Mononuclear cell (primary cell): ENCODE measurements around the gene MRPL30. TPM values are rescaled to one million over a fixed set of nuclear protein-coding genes. Genes with fewer than 3 reads are reported as not detected.
"Not testable (repeated sequence)": the region's sequence is repeated elsewhere in the genome, so short reads cannot be mapped to it uniquely, and the experiment has no call there.

Experiments used
- H3K27me3 ChIP-seq: 2 replicates; pipeline ENCODE4 v1.6.0; 2011; ENCODE audit warnings: low read length, control low read depth; ENCODE audit not compliant: insufficient read depth
- H3K4me1 ChIP-seq: 2 replicates; pipeline ENCODE4 v1.5.1; 2011; ENCODE audit warnings: mild to moderate bottlenecking, low read length, control low read depth; ENCODE audit not compliant: insufficient read depth
- H3K4me3 ChIP-seq: 2 replicates; pipeline ENCODE4 v1.5.1; 2011; ENCODE audit warnings: mild to moderate bottlenecking, low read length, moderate library complexity
- H3K9me3 ChIP-seq: 2 replicates; pipeline ENCODE4 v1.5.1; 2011; ENCODE audit warnings: low read depth, mild to moderate bottlenecking, control low read depth, low read length
- total RNA-seq: library from RNA; depleted of rRNA; stranded (reverse); fragments of >200 nt; gene quantifications from one replicate; pipeline ENCODE4 v1.2.3, GENCODE V29; 2012

The MRPL30 gene
- total RNA-seq, 1 donor: 21.5 TPM

DNA sequence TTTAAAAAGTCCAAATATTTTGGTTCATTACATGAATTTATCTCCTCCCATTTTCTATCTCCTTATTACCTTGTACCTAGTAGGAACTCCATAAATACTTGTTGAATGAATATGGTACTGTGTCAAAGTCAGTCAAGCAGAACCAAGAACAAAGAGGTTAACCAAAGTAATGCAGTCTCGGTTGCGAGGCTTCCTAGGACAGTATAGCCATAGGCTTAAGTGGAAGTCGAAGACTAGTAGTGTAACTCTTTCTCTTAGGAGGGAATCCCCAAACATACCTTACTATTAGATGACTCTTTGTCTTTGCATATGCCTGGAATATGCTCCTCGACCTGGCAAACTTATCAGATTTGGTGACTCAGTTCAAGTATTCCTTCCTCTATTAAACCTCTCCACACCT lies 21.4 kb upstream of the MRPL30 start:
- peaks cover 11% of the 10 kb centered on the region for H3K4me1 ChIP-seq
- H3K9me3 ChIP-seq: no peaks in the 10 kb centered on the region
- no peak overlapping the region for H3K4me3 ChIP-seq
- no peaks in the 10 kb centered on the region for H3K27me3 ChIP-seq

GRCh38 chr2:99166218-99166617 lies 14.8 kb upstream of the MRPL30 start:
- no peak overlapping the region for H3K4me3 ChIP-seq

DNA sequence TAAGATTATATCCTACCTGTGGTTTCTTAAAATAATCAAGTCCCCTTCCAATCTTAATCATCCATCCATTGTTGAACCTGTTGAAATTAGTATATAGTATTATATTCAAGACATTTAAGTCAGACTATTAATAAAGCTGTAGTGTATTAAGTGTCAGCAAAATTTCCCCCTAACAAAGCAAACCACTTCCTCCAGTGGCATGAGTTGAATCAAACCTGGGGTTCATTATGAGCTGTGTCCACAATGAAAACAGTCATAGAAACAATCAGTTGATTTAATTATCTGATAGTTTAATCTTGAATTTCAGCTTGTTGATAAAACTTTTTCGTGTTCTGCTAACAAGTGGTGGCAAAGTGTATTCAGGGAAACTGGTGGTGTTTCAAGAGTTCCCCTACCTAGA lies 11.4 kb upstream of the MRPL30 start:
- no peaks in the 10 kb centered on the region for H3K9me3 ChIP-seq
- no peak overlapping the region for H3K4me3 ChIP-seq

More at GRCh38 chr2:99166218-99166617, 14.8 kb upstream of the MRPL30 start:
- Histone ChIP-seq H3K9me3 (no peaks in the 10 kb centered on the region), H3K4me1 (no peaks in the 10 kb centered on the region), H3K27me3 (no peaks in the 10 kb centered on the region)

DNA sequence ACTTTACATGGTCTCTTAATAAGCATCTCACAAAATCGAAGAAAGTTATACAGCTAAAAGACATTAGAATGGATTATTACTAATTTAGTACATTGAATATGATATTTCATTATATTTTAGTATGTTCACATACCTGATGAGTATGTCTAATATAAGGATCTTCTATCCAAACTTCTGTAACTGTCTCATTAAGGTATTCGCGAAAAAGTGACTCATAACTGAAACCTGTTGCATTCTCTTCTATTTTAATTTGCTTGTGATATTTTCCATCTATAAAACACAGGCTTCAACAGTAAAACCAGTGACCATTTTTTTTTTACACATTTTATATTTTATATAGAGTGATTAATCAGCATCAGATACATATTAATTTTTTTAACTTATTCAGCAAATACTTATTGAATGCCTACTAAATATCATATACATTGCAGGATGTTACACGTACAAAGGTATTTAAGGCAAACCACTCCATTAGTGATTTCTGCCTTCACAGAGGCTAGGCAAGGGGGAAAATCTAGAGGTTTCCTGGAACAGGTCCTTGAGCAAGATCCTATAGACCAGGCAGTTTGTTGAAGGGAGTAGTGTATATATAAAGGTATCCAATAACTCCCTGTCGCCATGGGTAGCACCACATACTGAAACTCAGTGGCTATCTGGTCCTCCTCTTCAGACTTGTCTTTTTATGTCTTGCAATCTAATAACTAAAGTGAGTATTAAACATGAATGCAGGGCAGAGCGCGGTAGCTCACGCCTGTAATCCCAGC lies 9.4 kb upstream of the MRPL30 start:
- no peaks in the 10 kb centered on the region for H3K9me3 ChIP-seq

More for the DNA sequence above, 11.4 kb upstream of the MRPL30 start:
- Histone ChIP-seq H3K4me1 (no peaks in the 10 kb centered on the region), H3K27me3 (no peaks in the 10 kb centered on the region)

DNA sequence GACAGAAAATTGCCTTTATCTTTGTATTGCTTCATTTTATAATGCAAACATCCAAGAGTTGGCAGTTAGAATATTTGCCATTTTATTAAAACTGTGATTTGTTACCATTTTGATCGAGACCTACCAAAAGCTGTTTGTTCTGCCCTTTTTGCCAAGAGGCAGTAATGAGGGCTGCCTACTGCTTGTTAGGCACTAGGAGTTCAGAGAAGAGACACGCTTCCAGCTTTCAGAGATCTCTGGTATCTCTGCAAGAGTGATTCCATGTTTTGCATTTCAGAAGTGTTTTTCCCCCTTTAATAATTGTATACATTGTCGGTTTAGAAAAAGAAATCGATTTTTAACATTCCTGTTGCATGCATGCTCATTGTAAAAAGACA lies 628 bp downstream of the MRPL30 start:
- H3K4me1 ChIP-seq: peaks cover 33% of the 10 kb centered on the region
- H3K9me3 ChIP-seq: no peaks in the 10 kb centered on the region
- no peaks in the 10 kb centered on the region for H3K27me3 ChIP-seq
- peak overlapping the region; percentile 58 for H3K4me3 ChIP-seq

More for the DNA sequence above, 9.4 kb upstream of the MRPL30 start:
- Histone ChIP-seq H3K27me3 (no peaks in the 10 kb centered on the region), H3K4me3 (no peak overlapping the region), H3K4me1 (no peaks in the 10 kb centered on the region)

- Histone ChIP-seq H3K9me3 (no peaks in the 10 kb centered on the region), H3K4me1 (peaks cover 30% of the 10 kb centered on the region), H3K4me3 (no peak overlapping the region), H3K27me3 (no peaks in the 10 kb centered on the region)
Measured at GRCh38 chr2:99183025-99183424, 2.0 kb downstream of the MRPL30 start.

- Histone ChIP-seq H3K9me3 (no peaks in the 10 kb centered on the region), H3K4me1 (peaks cover 16% of the 10 kb centered on the region), H3K27me3 (no peaks in the 10 kb centered on the region), H3K4me3 (no peak overlapping the region)
Measured at GRCh38 chr2:99184811-99185210, 3.8 kb downstream of the MRPL30 start.

DNA sequence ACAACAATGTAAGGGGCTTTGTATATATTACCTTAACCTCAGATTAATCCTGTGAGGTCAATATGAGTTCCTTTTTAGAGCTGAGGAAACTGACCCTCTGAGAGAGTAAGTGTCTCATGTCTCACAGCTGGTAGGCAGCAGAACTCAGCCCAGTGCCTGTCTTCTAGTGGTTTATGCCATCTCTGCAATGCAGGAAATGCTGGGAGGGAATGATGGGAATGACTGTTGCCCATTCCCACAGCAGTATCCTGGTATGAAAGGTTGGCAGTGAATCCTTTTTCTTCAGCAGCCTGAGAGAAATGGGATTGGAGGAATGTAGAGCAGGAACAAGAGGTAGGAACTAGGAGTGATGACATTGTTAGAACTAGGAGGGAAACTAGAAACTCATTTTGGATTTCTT lies 6.0 kb downstream of the MRPL30 start:
- Histone ChIP-seq H3K4me3 (no peak overlapping the region), H3K9me3 (no peaks in the 10 kb centered on the region), H3K27me3 (no peaks in the 10 kb centered on the region), H3K4me1 (peaks cover 6% of the 10 kb centered on the region)

- Histone ChIP-seq H3K9me3 (no peaks in the 10 kb centered on the region), H3K4me1 (no peaks in the 10 kb centered on the region), H3K27me3 (no peaks in the 10 kb centered on the region), H3K4me3 (no peak overlapping the region)
Measured at GRCh38 chr2:99188357-99188756, 7.4 kb downstream of the MRPL30 start.

- Histone ChIP-seq H3K27me3 (no peaks in the 10 kb centered on the region), H3K4me1 (no peaks in the 10 kb centered on the region), H3K4me3 (no peak overlapping the region), H3K9me3 (no peaks in the 10 kb centered on the region)
Measured at GRCh38 chr2:99190548-99190947, 9.6 kb downstream of the MRPL30 start.

DNA sequence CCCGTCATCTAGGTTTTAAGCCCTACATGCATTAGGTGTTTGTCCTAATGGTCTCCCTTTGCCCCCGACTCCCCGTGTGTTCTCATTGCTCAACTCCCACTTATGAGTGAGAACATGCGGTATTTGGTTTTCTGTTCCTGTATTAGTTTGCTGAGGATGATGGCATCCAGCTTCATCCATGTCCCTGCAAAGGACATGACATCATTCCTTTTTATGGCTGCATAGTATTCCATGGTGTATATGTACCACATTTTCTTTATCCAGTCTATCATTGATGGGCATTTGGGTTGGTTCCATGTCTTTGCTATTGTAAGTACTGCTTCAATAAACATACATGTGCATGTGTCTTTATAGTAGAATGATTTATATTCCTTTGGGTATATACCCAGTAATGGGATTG lies 11.4 kb downstream of the MRPL30 start:
- H3K9me3 ChIP-seq, H3K4me1 ChIP-seq, H3K27me3 ChIP-seq, H3K4me3 ChIP-seq: not testable (repeated sequence)

DNA sequence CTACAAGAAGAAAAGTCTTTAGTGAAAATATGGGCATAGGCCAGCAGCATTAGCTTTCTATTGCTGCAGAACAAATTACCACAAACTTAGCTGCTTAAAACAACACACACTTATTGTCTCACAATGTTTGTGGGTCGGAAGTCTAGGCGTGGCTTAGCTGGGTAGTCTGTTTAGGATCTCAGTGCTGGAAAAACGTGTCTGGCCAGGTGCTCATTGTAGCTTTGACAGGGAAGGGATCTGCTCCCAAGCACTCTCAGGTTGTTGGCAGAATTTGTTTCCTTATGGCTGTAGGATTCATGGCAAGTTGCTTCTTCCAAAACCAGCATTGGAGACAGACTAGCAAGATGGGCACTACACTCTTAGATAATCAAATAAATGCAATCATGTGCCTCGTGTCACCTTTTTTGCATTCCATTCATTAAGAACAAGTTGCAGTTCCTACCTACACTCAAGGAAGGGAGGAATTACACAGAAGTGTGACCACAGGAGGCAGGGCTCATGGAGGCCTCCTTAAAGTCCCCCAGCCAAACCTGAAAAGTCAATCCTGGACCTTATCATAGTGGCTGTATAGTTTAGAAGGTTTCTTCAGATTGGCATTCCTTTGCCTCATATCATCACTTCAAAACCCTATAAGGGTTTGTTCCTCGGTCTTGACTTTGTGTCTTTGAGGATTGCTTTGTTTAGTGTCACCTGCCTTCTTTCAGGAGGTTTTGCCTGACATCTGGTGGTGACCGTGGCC lies 17.3 kb downstream of the MRPL30 start:
- H3K9me3 ChIP-seq: no peaks in the 10 kb centered on the region
- H3K4me1 ChIP-seq: no peaks in the 10 kb centered on the region
- no peaks in the 10 kb centered on the region for H3K27me3 ChIP-seq
- no peak overlapping the region for H3K4me3 ChIP-seq

DNA sequence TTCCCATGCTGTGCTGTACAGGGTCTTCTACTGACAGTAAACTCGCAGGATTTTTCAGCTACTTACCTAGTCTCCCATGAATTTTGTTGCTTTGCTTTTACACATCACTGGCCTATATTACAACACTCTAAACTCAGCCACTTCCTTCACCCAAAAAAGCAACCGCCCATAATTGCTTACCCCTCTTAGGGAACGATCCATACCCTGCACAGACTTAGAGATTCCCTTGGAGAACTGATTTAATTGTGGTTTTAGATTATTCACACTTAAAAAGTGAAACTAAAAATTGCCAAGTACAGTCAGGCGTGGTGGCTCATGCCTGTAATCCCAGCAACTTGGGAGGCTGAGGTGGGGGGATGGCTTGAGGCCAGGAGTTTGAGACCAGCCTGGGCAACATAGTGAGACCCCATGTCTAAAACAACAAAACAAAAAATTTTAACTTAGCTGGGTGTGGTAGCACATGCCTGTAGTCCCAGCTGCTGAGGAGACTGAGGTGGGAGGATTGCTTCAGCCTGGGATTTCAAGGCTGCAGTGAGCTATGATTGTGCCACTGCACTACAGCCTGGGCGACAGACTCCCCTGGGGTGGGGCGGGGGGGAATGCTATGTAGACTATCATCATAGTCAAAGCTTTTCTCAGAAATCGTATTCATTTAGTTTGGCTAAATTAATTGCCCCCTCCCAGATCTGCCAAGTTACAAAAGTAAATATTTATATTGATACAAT lies 19.3 kb downstream of the MRPL30 start:
- no peaks in the 10 kb centered on the region for H3K27me3 ChIP-seq
- H3K9me3 ChIP-seq: no peaks in the 10 kb centered on the region
- no peaks in the 10 kb centered on the region for H3K4me1 ChIP-seq
- no peak overlapping the region for H3K4me3 ChIP-seq

- H3K27me3 ChIP-seq: no peaks in the 10 kb centered on the region
- no peaks in the 10 kb centered on the region for H3K9me3 ChIP-seq
- no peaks in the 10 kb centered on the region for H3K4me1 ChIP-seq
- H3K4me3 ChIP-seq: no peak overlapping the region
Measured at GRCh38 chr2:99201959-99202678, 21.1 kb downstream of the MRPL30 start.

GRCh38 chr2:99205491-99205890 lies 24.5 kb downstream of the MRPL30 start:
- H3K9me3 ChIP-seq: no peaks in the 10 kb centered on the region
- no peaks in the 10 kb centered on the region for H3K27me3 ChIP-seq
- H3K4me3 ChIP-seq: no peak overlapping the region
- H3K4me1 ChIP-seq: no peaks in the 10 kb centered on the region
